WTC11 (cell line): ENCODE data around the gene TEX12.

Source experiments
- CREB1 ChIP-seq: sonication (generic); formaldehyde crosslinking; IDR thresholded peaks from 2 replicates; pipeline ENCODE4 v1.8.0; 2023; ENCODE audit warnings: mild to moderate bottlenecking, missing genetic modification reagents
- CTCF ChIP-seq: fragments of 200-600 bp; IDR thresholded peaks from 2 replicates; pipeline ENCODE4 v1.8.0; 2022; ENCODE audit warnings: antibody characterized with exemption
- ESRRA ChIP-seq: sonication (generic); formaldehyde crosslinking; IDR thresholded peaks from 2 replicates; pipeline ENCODE4 v1.8.1; 2022; ENCODE audit warnings: mild to moderate bottlenecking, missing genetic modification reagents, borderline replicate concordance
- MAX ChIP-seq: sonication (generic); formaldehyde crosslinking; IDR thresholded peaks from 2 replicates; pipeline ENCODE4 v1.8.0; 2022; ENCODE audit warnings: mild to moderate bottlenecking, missing genetic modification reagents
- MXD4 ChIP-seq: fragments of 250-450 bp; sonication (Bioruptor Pico); IDR thresholded peaks from 2 replicates; pipeline ENCODE4 v1.8.0; 2021; ENCODE audit warnings: mild to moderate bottlenecking, moderate library complexity, borderline replicate concordance
- TCF7 ChIP-seq: sonication (generic); formaldehyde crosslinking; IDR thresholded peaks from 2 replicates; pipeline ENCODE4 v1.8.0; 2022; ENCODE audit warnings: mild to moderate bottlenecking, low read depth, missing genetic modification reagents, moderate library complexity
- ZBTB21 ChIP-seq: sonication (generic); formaldehyde crosslinking; IDR thresholded peaks from 2 replicates; pipeline ENCODE4 v1.8.1; 2023; ENCODE audit warnings: mild to moderate bottlenecking, missing genetic modification reagents, borderline replicate concordance
- ZNF138 ChIP-seq: sonication (generic); formaldehyde crosslinking; conservative IDR thresholded peaks from 2 replicates; pipeline ENCODE4 v1.8.1; 2022; ENCODE audit warnings: mild to moderate bottlenecking, moderate library complexity, missing genetic modification reagents
- ZNF232 ChIP-seq: sonication (generic); formaldehyde crosslinking; IDR thresholded peaks from 2 replicates; pipeline ENCODE4 v1.8.0; 2022; ENCODE audit warnings: mild to moderate bottlenecking, missing genetic modification reagents
- TF ChIP-seq, protein P1 (sequence below): sonication (generic); formaldehyde crosslinking; IDR thresholded peaks from 2 replicates; pipeline ENCODE4 v1.8.0; 2023; ENCODE audit warnings: missing genetic modification reagents
- TF ChIP-seq, protein P2 (sequence below): sonication (generic); formaldehyde crosslinking; conservative IDR thresholded peaks from 2 replicates; pipeline ENCODE4 v1.8.1; 2022; ENCODE audit warnings: mild to moderate bottlenecking, missing genetic modification reagents
- TF ChIP-seq, protein P3 (sequence below): sonication (generic); formaldehyde crosslinking; IDR thresholded peaks from 2 replicates; pipeline ENCODE4 v1.8.0; 2022; ENCODE audit warnings: missing genetic modification reagents
- TF ChIP-seq, protein P4 (sequence below): sonication (generic); formaldehyde crosslinking; IDR thresholded peaks from 2 replicates; pipeline ENCODE4 v1.8.1; 2023; ENCODE audit warnings: mild to moderate bottlenecking, missing genetic modification reagents, moderate library complexity

DNA sequence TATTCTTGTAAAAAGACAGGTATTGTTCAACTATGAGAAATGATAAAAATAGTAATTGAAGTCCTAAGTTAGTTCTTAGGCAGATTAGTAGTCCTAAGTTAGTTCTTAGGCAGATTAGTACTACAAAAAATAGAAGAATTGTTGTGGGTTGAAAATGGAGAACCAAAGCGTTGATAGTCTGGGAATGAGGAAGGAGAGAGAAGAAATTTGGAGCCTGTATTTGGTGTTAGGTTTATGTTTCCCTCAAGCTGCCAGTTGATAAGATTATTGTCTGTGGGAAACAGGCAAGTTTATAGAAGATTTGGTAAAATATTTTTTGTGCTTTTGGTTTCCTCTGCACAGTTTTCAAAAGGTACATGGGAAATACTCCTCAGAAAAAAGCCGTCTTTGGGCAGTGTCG is 11.8 kb downstream of the TEX12 start:
- no peak for TF ChIP-seq CTCF
- TF ChIP-seq, protein P1, sequence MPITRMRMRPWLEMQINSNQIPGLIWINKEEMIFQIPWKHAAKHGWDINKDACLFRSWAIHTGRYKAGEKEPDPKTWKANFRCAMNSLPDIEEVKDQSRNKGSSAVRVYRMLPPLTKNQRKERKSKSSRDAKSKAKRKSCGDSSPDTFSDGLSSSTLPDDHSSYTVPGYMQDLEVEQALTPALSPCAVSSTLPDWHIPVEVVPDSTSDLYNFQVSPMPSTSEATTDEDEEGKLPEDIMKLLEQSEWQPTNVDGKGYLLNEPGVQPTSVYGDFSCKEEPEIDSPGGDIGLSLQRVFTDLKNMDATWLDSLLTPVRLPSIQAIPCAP (CRISPR knock-in tag), result no peak
- TF ChIP-seq MXD4 (CRISPR knock-in tag), result no peak
- TF ChIP-seq, protein P2, sequence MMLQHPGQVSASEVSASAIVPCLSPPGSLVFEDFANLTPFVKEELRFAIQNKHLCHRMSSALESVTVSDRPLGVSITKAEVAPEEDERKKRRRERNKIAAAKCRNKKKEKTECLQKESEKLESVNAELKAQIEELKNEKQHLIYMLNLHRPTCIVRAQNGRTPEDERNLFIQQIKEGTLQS, result no peak
- no peak for TF ChIP-seq MAX (CRISPR knock-in tag)
- no peak for TF ChIP-seq CREB1 (CRISPR knock-in tag)
- no peak for TF ChIP-seq ZNF232
- TF ChIP-seq, protein P3, sequence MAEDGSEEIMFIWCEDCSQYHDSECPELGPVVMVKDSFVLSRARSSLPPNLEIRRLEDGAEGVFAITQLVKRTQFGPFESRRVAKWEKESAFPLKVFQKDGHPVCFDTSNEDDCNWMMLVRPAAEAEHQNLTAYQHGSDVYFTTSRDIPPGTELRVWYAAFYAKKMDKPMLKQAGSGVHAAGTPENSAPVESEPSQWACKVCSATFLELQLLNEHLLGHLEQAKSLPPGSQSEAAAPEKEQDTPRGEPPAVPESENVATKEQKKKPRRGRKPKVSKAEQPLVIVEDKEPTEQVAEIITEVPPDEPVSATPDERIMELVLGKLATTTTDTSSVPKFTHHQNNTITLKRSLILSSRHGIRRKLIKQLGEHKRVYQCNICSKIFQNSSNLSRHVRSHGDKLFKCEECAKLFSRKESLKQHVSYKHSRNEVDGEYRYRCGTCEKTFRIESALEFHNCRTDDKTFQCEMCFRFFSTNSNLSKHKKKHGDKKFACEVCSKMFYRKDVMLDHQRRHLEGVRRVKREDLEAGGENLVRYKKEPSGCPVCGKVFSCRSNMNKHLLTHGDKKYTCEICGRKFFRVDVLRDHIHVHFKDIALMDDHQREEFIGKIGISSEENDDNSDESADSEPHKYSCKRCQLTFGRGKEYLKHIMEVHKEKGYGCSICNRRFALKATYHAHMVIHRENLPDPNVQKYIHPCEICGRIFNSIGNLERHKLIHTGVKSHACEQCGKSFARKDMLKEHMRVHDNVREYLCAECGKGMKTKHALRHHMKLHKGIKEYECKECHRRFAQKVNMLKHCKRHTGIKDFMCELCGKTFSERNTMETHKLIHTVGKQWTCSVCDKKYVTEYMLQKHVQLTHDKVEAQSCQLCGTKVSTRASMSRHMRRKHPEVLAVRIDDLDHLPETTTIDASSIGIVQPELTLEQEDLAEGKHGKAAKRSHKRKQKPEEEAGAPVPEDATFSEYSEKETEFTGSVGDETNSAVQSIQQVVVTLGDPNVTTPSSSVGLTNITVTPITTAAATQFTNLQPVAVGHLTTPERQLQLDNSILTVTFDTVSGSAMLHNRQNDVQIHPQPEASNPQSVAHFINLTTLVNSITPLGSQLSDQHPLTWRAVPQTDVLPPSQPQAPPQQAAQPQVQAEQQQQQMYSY, result no peak
- TF ChIP-seq ZNF138, result no peak
- TF ChIP-seq TCF7 (CRISPR knock-in tag), result no peak
- TF ChIP-seq ESRRA (CRISPR knock-in tag), result no peak
- TF ChIP-seq ZBTB21, result no peak
- TF ChIP-seq, protein P4, sequence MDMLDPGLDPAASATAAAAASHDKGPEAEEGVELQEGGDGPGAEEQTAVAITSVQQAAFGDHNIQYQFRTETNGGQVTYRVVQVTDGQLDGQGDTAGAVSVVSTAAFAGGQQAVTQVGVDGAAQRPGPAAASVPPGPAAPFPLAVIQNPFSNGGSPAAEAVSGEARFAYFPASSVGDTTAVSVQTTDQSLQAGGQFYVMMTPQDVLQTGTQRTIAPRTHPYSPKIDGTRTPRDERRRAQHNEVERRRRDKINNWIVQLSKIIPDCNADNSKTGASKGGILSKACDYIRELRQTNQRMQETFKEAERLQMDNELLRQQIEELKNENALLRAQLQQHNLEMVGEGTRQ (CRISPR knock-in tag), result no peak
